Neutrophil (primary cell): Measurements from ENCODE around the gene SOCS6.

Experiments used
- H3K27ac ChIP-seq: fragments of 200-600 bp; sonication (generic); 2 replicates; pipeline ENCODE4 v1.5.1; 2016; ENCODE audit warnings: mild to moderate bottlenecking, moderate library complexity
- H3K27me3 ChIP-seq: fragments of 200-600 bp; sonication (generic); 2 replicates; pipeline ENCODE4 v1.6.0; 2016; ENCODE audit warnings: mild to moderate bottlenecking
- H3K36me3 ChIP-seq: fragments of 200-600 bp; sonication (generic); 2 replicates; pipeline ENCODE4 v1.5.1; 2017
- H3K4me1 ChIP-seq, 2 experiments: fragments of 200-600 bp in 1 of 2; sonication (generic) in 1 of 2; 1 replicate in 1 of 2; 2 replicates in 1 of 2; pipeline versions ENCODE4 v1.5.1 to v1.6.1; 2013 to 2016; ENCODE audit warnings: low read depth in 1 of 2, low read length in 1 of 2, mild to moderate bottlenecking in 1 of 2, moderate library complexity in 1 of 2; ENCODE audit not compliant: control insufficient read depth in 1 of 2, insufficient read depth in 1 of 2
- H3K4me3 ChIP-seq, 2 experiments: fragments of 200-600 bp in 1 of 2; sonication (generic) in 1 of 2; 1 replicate in 1 of 2; 2 replicates in 1 of 2; pipeline ENCODE4 v1.5.1; 2013 to 2016; ENCODE audit warnings: low read depth in 1 of 2, low read length in 1 of 2, mild to moderate bottlenecking in 1 of 2, moderate library complexity in 1 of 2
- H3K9me3 ChIP-seq: fragments of 200-600 bp; sonication (generic); 2 replicates; pipeline ENCODE4 v1.5.1; 2016
- CTCF ChIP-seq: fragments of 200-600 bp; sonication (generic); IDR thresholded peaks from 2 replicates; pipeline ENCODE4 v1.5.1; 2016; ENCODE audit warnings: antibody characterized with exemption

The SOCS6 gene

GRCh38 chr18:70290482-70291294 is 1.8 kb downstream of the SOCS6 start:
- Histone ChIP-seq H3K4me3 (no peak overlapping the region), H3K4me1 (peaks cover 6 to 11% of the 10 kb centered on the region in 2 experiments), H3K36me3 (no peaks in the 10 kb centered on the region), H3K27me3 (peaks cover 55% of the 10 kb centered on the region), H3K9me3 (no peaks in the 10 kb centered on the region), H3K27ac (no peak overlapping the region)
- no peak for TF ChIP-seq CTCF

GRCh38 chr18:70291295-70291574 is 2.4 kb downstream of the SOCS6 start:
- H3K27me3 ChIP-seq = peaks cover 50% of the 10 kb centered on the region
- H3K4me3 ChIP-seq = no peak overlapping the region
- peaks cover 6 to 11% of the 10 kb centered on the region in 2 experiments for H3K4me1 ChIP-seq
- H3K36me3 ChIP-seq = no peaks in the 10 kb centered on the region
- H3K9me3 ChIP-seq = no peaks in the 10 kb centered on the region
- TF ChIP-seq CTCF = no peak
- no peak overlapping the region for H3K27ac ChIP-seq

- Histone ChIP-seq H3K9me3 (no peaks in the 10 kb centered on the region), H3K4me1 (peaks cover 6 to 11% of the 10 kb centered on the region in 2 experiments), H3K4me3 (no peak overlapping the region), H3K27ac (no peak overlapping the region), H3K36me3 (no peaks in the 10 kb centered on the region), H3K27me3 (peaks cover 38% of the 10 kb centered on the region)
- no peak for TF ChIP-seq CTCF
Observed at GRCh38 chr18:70292628-70293027, 3.8 kb downstream of the SOCS6 start.

- no peak for TF ChIP-seq CTCF
- no peak overlapping the region for H3K4me3 ChIP-seq
Observed at GRCh38 chr18:70293166-70293565, 4.3 kb downstream of the SOCS6 start.

GRCh38 chr18:70294471-70295191 is 5.8 kb downstream of the SOCS6 start:
- Histone ChIP-seq H3K36me3 (no peaks in the 10 kb centered on the region), H3K27ac (no peak overlapping the region), H3K27me3 (peaks cover 18% of the 10 kb centered on the region), H3K4me3 (no peak overlapping the region), H3K9me3 (no peaks in the 10 kb centered on the region), H3K4me1 (peaks cover 4 to 5% of the 10 kb centered on the region in 2 experiments)
- no peak for TF ChIP-seq CTCF

More at GRCh38 chr18:70293166-70293565, 4.3 kb downstream of the SOCS6 start:
- Histone ChIP-seq H3K36me3 (no peaks in the 10 kb centered on the region), H3K27ac (no peak overlapping the region), H3K4me1 (peaks cover 6 to 10% of the 10 kb centered on the region in 2 experiments), H3K27me3 (peaks cover 32% of the 10 kb centered on the region), H3K9me3 (no peaks in the 10 kb centered on the region)
